CD4-positive, alpha-beta T cell treated with Interleukin-6 at 100 ng/mL for 8 hours (primary cell): ENCODE measurements around the gene IL2RA.
"Not testable (repeated sequence)": the region's sequence is repeated elsewhere in the genome, so short reads cannot be mapped to it uniquely, and the experiment has no call there.

Experiments used
- DNase-seq: peaks from one replicate; pipeline ENCODE4 v3.0.0-alpha.2; 2020; ENCODE audit warnings: mixed read lengths, low spot score

The IL2RA gene

GRCh38 chr10:6082496-6083395 lies 20.6 kb upstream of the IL2RA start:
- no peak for DNase-seq

- no peak for DNase-seq
Measured at GRCh38 chr10:6080417-6080973, 18.3 kb upstream of the IL2RA start.

- no peak for DNase-seq
Measured at GRCh38 chr10:6079044-6079443, 16.9 kb upstream of the IL2RA start.

- no peak for DNase-seq
Measured at GRCh38 chr10:6077071-6077675, 15.0 kb upstream of the IL2RA start.

- DNase-seq, result no peak
Measured at GRCh38 chr10:6074489-6075301, 12.5 kb upstream of the IL2RA start.

GRCh38 chr10:6072215-6072934 lies 10.2 kb upstream of the IL2RA start:
- no peak for DNase-seq

GRCh38 chr10:6071181-6072175 lies 9.3 kb upstream of the IL2RA start:
- DNase-seq, result no peak

GRCh38 chr10:6070660-6071059 lies 8.5 kb upstream of the IL2RA start:
- DNase-seq, result no peak

GRCh38 chr10:6069081-6069931 lies 7.1 kb upstream of the IL2RA start:
- DNase-seq, result peak; percentile 35

- peak; percentile 53 for DNase-seq
Measured at GRCh38 chr10:6068422-6068821, 6.3 kb upstream of the IL2RA start.

- DNase-seq, result no peak
Measured at GRCh38 chr10:6068006-6068405, 5.8 kb upstream of the IL2RA start.

GRCh38 chr10:6067457-6067856 lies 5.3 kb upstream of the IL2RA start:
- DNase-seq, result no peak

GRCh38 chr10:6065835-6066234 lies 3.7 kb upstream of the IL2RA start:
- DNase-seq, result no peak

- DNase-seq, result no peak
Measured at GRCh38 chr10:6065406-6065805, 3.2 kb upstream of the IL2RA start.

GRCh38 chr10:6064726-6065125 lies 2.6 kb upstream of the IL2RA start:
- not testable (repeated sequence) for DNase-seq

GRCh38 chr10:6064119-6064518 lies 2.0 kb upstream of the IL2RA start:
- DNase-seq, result no peak

- DNase-seq, result no peak
Measured at GRCh38 chr10:6061056-6061455, 1.1 kb downstream of the IL2RA start.

GRCh38 chr10:6059506-6059905 lies 2.7 kb downstream of the IL2RA start:
- no peak for DNase-seq

- no peak for DNase-seq
Measured at GRCh38 chr10:6058682-6059475, 3.3 kb downstream of the IL2RA start.
